Right lobe of liver (tissue), 6 donors: ENCODE data around the gene C17orf100. TPM values are rescaled to one million over a fixed set of nuclear protein-coding genes. Genes with fewer than 3 reads are reported as not detected.

Experiments used
- ATAC-seq, 4 donors: fragments of 200-7000 bp; cut with Tn5 transposase; one replicate each; pipeline ENCODE4 v1.9.1; 2020; ENCODE audit warnings: mild to moderate bottlenecking in 4 of 4, moderate library complexity in 4 of 4
- DNase-seq, 3 donors: peaks; one replicate each; pipeline ENCODE4 v3.0.0-alpha.2; 2020
- H3K27ac ChIP-seq, 3 donors: fragments of 200-600 bp; one replicate each; pipeline ENCODE4 v1.8.0; 2022
- H3K27me3 ChIP-seq, 2 donors: fragments of 200-600 bp; one replicate each; pipeline ENCODE4 v1.8.0; 2022
- H3K36me3 ChIP-seq, 4 donors: fragments of 200-600 bp; sonication (generic) in 1 of 4; one replicate each; pipeline versions ENCODE4 v1.5.1 to v1.8.0; 2017 to 2022; ENCODE audit warnings: control low read depth in 1 of 4
- H3K4me1 ChIP-seq, 4 donors: fragments of 200-600 bp; sonication (generic) in 1 of 4; one replicate each; pipeline versions ENCODE4 v1.5.1 to v1.8.0; 2017 to 2022; ENCODE audit warnings: control low read depth in 1 of 4
- H3K4me3 ChIP-seq, 3 donors: fragments of 200-600 bp; one replicate each; pipeline ENCODE4 v1.8.0; 2022
- H3K9me3 ChIP-seq, 4 donors: fragments of 200-600 bp; sonication (generic) in 1 of 4; one replicate each; pipeline versions ENCODE4 v1.5.1 to v1.8.0; 2017 to 2022; ENCODE audit warnings: control low read depth in 1 of 4
- POLR2A ChIP-seq: fragments of 450-650 bp; IDR thresholded peaks from one replicate; pipeline ENCODE4 v1.6.1; 2017; ENCODE audit warnings: antibody characterized with exemption, mild to moderate bottlenecking
- WGBS: methylation state at CpG from one replicate; pipeline ENCODE4 v1.1.6; 2018; ENCODE audit warnings: low coverage, low lambda C conversion rate; ENCODE audit not compliant: insufficient coverage; ENCODE audit errors: missing lambda C conversion rate; 5-methylcytosine and 5-hydroxymethylcytosine counted together
- intact Hi-C, 2 donors: fragments of 100-400 bp; cut with DNase I; formaldehyde crosslinking; loops; one replicate each; pipeline versions ENCODE4 v1.11.2 to v1.14.1; 2022
- total RNA-seq, 6 experiments: library from RNA; depleted of rRNA in 2 of 6; stranded (reverse); fragments of >200 nt in 2 of 6; fragmentation: NEBNext Ultra II Directional in 3 of 6; extraction: Animal tissue kit (Norgen Biotek cat#: 25700) in 3 of 6; gene quantifications; one replicate each; pipeline versions ENCODE4 v1.1.0 to v1.2.4, GENCODE V29; 2016 to 2023
- TF ChIP-seq, protein P1 (sequence below), 4 donors: fragments of 200-600 bp in 3 of 4; fragments of 450-650 bp in 1 of 4; IDR thresholded peaks; one replicate each; pipeline versions ENCODE4 v1.5.1 to v1.8.0; 2016 to 2022; ENCODE audit warnings: antibody characterized with exemption in 4 of 4, mild to moderate bottlenecking in 2 of 4
- donor health status: DM: no; HTN: yes; CAD: no.
- donor health status: DM: no; HTN: no; CAD: no.
- donor health status: DM: no; HTN: no; CAD: no.
- donor health status: DM: no; HTN: yes; CAD: no.
- donor health status: DM: no; HTN: yes; CAD: no.

The C17orf100 gene
- total RNA-seq, 6 experiments from 2014 or later: 1.2 to 4.0 (median 1.9) TPM

DNA sequence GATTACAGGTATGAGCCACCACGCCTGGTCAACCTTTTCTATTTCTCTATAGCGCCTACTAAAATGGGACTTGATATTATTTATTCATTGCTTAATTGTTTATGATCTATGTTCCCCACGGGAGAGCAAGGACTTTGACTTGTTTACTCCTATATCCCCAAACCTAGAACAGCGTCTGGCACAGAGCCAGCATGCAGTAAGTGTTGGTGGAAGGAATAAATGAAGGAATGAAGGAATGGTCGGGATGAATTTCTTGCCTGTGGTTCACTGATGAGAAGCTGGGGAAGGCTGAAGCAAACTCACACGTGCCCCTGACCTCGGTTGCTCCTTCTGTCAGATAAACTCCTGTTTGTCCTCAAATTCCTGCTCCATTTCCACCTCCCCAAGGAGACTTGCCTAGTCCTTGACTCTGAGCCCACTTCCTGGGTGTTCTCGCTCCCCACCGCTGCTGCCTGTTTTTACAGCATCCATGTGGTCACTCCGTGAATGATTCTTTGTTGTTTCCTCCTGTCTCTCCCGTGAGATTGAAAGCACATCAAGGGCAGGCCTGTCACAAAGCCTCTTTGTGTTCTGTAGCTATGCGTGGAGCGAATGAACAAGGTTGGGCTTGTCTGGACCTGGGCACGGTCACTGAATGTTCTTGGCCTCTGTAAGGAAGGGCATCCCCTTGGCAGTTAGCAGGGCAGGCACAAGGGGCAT, 17.3 kb downstream of the C17orf100 start:
- intact Hi-C loops: loop anchor here in 1 of 2 donors (10.0 kb wide), 1 partner anchor 336 kb away; no protein-coding TSS in a partner anchor

DNA sequence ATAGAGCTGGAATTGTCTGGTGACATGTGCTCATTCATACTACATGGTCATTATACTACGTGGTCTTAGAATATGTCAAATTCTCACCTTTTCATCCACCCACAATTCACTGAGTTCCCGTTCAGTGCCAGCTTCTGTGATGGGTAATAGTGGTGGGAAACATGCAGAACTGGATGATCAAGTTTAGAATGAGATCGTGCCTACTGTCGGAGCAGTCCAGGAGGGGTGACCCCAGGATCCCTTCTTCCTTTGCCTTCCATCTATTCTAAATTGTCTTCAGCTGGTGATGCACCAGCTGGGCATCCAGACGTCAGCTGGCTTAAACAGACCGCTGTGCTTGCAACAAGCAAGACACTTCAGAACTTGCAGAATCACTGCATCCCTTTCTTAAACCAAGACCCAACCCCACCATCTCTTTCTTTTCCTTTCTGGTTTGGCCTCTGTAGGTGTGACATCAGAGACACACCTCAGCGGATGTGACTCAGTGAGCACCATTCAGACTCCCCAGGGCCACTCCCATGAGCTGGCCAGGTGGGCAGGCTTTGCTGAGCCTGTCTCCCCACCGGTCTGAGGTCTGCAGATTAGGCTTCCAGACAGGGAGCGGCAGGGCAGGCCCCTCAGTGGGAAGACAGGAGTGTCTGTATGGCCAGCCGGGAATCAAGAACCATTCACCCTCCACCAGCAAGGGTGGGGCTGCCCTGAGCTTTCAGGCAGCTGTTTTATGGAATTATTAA, 18.1 kb downstream of the C17orf100 start:
- intact Hi-C loops: loop anchor here in 1 of 2 donors (10.0 kb wide), 1 partner anchor 335 kb away; no protein-coding TSS in a partner anchor
- Histone ChIP-seq H3K36me3 (no peaks in the 10 kb centered on the region), H3K27ac (no peak overlapping the region), H3K27me3 (no peaks in the 10 kb centered on the region), H3K4me3 (no peak overlapping the region), H3K9me3 (no peaks in the 10 kb centered on the region), H3K4me1 (peaks cover 0 to 13% (median 0%) of the 10 kb centered on the region in 4 donors)
- no peak for ATAC-seq
- no peak for TF ChIP-seq POLR2A
- TF ChIP-seq, protein P1, sequence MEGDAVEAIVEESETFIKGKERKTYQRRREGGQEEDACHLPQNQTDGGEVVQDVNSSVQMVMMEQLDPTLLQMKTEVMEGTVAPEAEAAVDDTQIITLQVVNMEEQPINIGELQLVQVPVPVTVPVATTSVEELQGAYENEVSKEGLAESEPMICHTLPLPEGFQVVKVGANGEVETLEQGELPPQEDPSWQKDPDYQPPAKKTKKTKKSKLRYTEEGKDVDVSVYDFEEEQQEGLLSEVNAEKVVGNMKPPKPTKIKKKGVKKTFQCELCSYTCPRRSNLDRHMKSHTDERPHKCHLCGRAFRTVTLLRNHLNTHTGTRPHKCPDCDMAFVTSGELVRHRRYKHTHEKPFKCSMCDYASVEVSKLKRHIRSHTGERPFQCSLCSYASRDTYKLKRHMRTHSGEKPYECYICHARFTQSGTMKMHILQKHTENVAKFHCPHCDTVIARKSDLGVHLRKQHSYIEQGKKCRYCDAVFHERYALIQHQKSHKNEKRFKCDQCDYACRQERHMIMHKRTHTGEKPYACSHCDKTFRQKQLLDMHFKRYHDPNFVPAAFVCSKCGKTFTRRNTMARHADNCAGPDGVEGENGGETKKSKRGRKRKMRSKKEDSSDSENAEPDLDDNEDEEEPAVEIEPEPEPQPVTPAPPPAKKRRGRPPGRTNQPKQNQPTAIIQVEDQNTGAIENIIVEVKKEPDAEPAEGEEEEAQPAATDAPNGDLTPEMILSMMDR (IDR thresholded peaks at IDR 0.05): no peak
- WGBS: 86% methylated on average over 7 of the region's 10 CpGs
- no peak for DNase-seq

More for the DNA sequence above, 17.3 kb downstream of the C17orf100 start:
- WGBS: 72% methylated on average over 12 of the region's 14 CpGs
- ATAC-seq (no peak), DNase-seq (no peak)
- Histone ChIP-seq H3K9me3 (no peaks in the 10 kb centered on the region), H3K4me3 (no peak overlapping the region), H3K27me3 (no peaks in the 10 kb centered on the region), H3K4me1 (peaks cover 0 to 13% (median 0%) of the 10 kb centered on the region in 4 donors), H3K36me3 (no peaks in the 10 kb centered on the region), H3K27ac (no peak overlapping the region)
- TF ChIP-seq, protein P1 (IDR thresholded peaks at IDR 0.05): no peak
- TF ChIP-seq POLR2A: no peak

DNA sequence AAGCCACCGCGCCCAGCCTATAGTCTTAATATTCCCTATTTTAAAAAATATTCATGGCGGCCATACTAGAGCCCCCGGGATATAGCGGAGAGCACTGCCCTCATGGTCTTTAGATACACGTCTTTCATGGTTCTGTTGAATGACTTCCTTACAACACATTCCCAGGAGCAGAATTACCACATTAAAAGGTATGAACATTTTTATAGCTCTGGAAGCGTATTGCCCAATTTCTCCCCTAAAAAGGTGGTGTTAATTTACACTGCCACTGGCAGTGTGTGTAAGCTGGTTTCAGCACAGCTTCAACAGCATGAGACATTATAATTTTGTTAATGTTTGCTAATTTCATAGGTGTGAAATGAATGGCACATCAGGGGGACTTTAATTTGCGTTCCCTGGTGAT, 19.0 kb downstream of the C17orf100 start:
- intact Hi-C loops: no loop called here
- DNase-seq: no peak
- WGBS: 93% methylated on average over 8 of the region's 8 CpGs
- Histone ChIP-seq H3K4me1 (peaks cover 0 to 13% (median 0%) of the 10 kb centered on the region in 4 donors), H3K27me3 (no peaks in the 10 kb centered on the region), H3K27ac (no peak overlapping the region), H3K36me3 (no peaks in the 10 kb centered on the region), H3K9me3 (no peaks in the 10 kb centered on the region), H3K4me3 (no peak overlapping the region)
- no peak for TF ChIP-seq POLR2A
- TF ChIP-seq, protein P1 (IDR thresholded peaks at IDR 0.05): no peak
- ATAC-seq: no peak

DNA sequence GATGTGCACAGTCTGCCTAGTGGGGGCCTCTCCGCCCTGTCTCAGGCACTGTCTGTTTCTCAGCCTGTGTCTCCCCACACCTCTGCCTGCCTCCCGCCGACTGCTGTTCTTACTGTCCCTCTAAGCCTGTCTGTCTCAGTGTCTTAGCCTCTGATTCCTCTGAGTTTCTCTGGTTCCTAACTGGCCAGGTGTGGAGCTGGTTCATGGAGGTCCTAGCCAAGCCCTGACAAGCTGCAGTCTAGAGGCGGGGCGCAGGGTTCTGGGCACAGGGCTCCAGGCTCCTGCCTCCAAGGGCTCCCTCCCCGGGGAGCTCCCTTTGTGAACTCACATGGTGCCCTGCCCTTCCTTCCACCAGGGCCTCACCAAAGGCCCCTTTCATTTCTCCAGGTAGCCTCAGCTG, 19.4 kb downstream of the C17orf100 start:
- H3K4me1 ChIP-seq: peaks cover 0 to 13% (median 0%) of the 10 kb centered on the region in 4 donors
- H3K36me3 ChIP-seq: no peaks in the 10 kb centered on the region
- no peaks in the 10 kb centered on the region for H3K27me3 ChIP-seq
- no peak for ATAC-seq
- no peak for DNase-seq
- intact Hi-C loops: no loop called here
- no peak overlapping the region for H3K4me3 ChIP-seq
- no peaks in the 10 kb centered on the region for H3K9me3 ChIP-seq
- 90% methylated on average over 3 of the region's 6 CpGs for WGBS
- no peak overlapping the region for H3K27ac ChIP-seq
- TF ChIP-seq, protein P1 (IDR thresholded peaks at IDR 0.05): no peak
- no peak for TF ChIP-seq POLR2A
